Heart right ventricle (tissue), 16 donors: ENCODE data around the gene DLG5. TPM values are rescaled to one million over a fixed set of nuclear protein-coding genes. Genes with fewer than 3 reads are reported as not detected.

Experiments used
- ATAC-seq, 8 donors: fragments of 200-7000 bp; cut with Tn5 transposase; one replicate each; pipeline ENCODE4 v1.9.1; 2020; ENCODE audit warnings: mild to moderate bottlenecking in 8 of 8, moderate library complexity in 8 of 8, moderate number of reproducible peaks in 1 of 8
- DNase-seq, 2 donors: peaks; one replicate each; pipeline ENCODE4 v3.0.0-alpha.2; 2020
- H3K27ac ChIP-seq, 10 donors: fragments of 200-600 bp; sonication (generic) in 2 of 10; one replicate each; pipeline versions ENCODE4 v1.5.0 to v1.8.0; 2020 to 2022; ENCODE audit warnings: mild to moderate bottlenecking in 3 of 10
- H3K27me3 ChIP-seq, 7 donors: fragments of 200-600 bp; one replicate each; pipeline ENCODE4 v1.8.0; 2021 to 2022; ENCODE audit warnings: mild to moderate bottlenecking in 2 of 7
- H3K36me3 ChIP-seq, 9 donors: fragments of 200-600 bp; sonication (generic) in 1 of 9; one replicate each; pipeline versions ENCODE4 v1.5.0 to v1.8.0; 2020 to 2022; ENCODE audit warnings: mild to moderate bottlenecking in 2 of 9
- H3K4me1 ChIP-seq, 9 donors: fragments of 200-600 bp; sonication (generic) in 1 of 9; one replicate each; pipeline versions ENCODE4 v1.5.0 to v1.8.0; 2020 to 2022; ENCODE audit warnings: mild to moderate bottlenecking in 4 of 9
- H3K4me3 ChIP-seq, 10 donors: fragments of 200-600 bp; sonication (generic) in 2 of 10; one replicate each; pipeline versions ENCODE4 v1.5.0 to v1.8.0; 2020 to 2022; ENCODE audit warnings: mild to moderate bottlenecking in 7 of 10, moderate library complexity in 2 of 10
- H3K9me3 ChIP-seq, 11 donors: fragments of 200-600 bp in 10 of 11; sonication (generic) in 2 of 11; one replicate each; pipeline versions ENCODE4 v1.5.0 to v1.8.0; 2013 to 2022; ENCODE audit warnings: mild to moderate bottlenecking in 2 of 11, control low read depth in 1 of 11, moderate library complexity in 1 of 11
- CTCF ChIP-seq, 9 donors: fragments of 200-600 bp; sonication (generic) in 2 of 9; IDR thresholded peaks; one replicate each; pipeline versions ENCODE4 v1.5.0 to v1.8.0; 2021 to 2022; ENCODE audit warnings: antibody characterized with exemption in 9 of 9, mild to moderate bottlenecking in 5 of 9, moderate library complexity in 1 of 9
- WGBS, 2 donors: extraction: QIAGEN DNeasy Blood & Tissue Kit; methylation state at CpG; one replicate each; pipeline ENCODE4 v1.1.7; 2013; ENCODE audit warnings: inconsistent platforms in 1 of 2; 5-methylcytosine and 5-hydroxymethylcytosine counted together
- intact Hi-C, 10 donors: fragments of 100-400 bp; cut with DNase I; formaldehyde crosslinking; loops; one replicate each; pipeline versions ENCODE4 v1.11.1 to v1.14.2; 2022
- polyA plus RNA-seq, 2 donors: library from polyadenylated mRNA; stranded (reverse); fragments of 200-250 nt; gene quantifications; one replicate each; pipeline ENCODE4 v1.2.3, GENCODE V29; 2013
- total RNA-seq, 10 donors: library from RNA; stranded (reverse); fragmentation: NEBNext Ultra II Directional in 3 of 10; extraction: Animal tissue kit (Norgen Biotek cat#: 25700) in 3 of 10; gene quantifications; one replicate each; pipeline versions ENCODE4 v1.2.1 to v1.2.4, GENCODE V29; 2021 to 2023
- donor health status: Arrhythmogenic right ventricular cardiomyopathy.
- donor health status: ischemic (EF 13 %, LVEDD 7.1; RV severe dilation, severe dysfunction).
- donor health status: healthy with polysubstance abuse.
- donor health status: DM: no; HTN: yes; CAD: no.
- donor health status: DM: no; HTN: no; CAD: no.
- donor health status: ischemic (EF 25% LVEDD 6.9; RV normal size, moderate dysfunction).
- donor health status: ischemic (EF 25% LVEDD 5.7; RV mildly dilated, moderate dysfunction).
- donor health status: healthy.
- donor health status: DM: yes; HTN: yes; CAD: no.
- donor health status: Ischemic cardiomyopathy.
- donor health status: ischemic (EF 35%, LVEDD 5.7; RV mildly dilated, moderate dysfunction).
- donor health status: nonischemic (EF 11% LVEDD 7.7; RV severe dilation, severe dysfunction).
- donor health status: DM: yes; HTN: yes; CAD: no.
- donor health status: PGD.
- donor health status: ischemic (EF 29% LVEDD 5.4; RV normal size, mild dysfunction).
- donor health status: nonischemic (EF 23%, LVEDD 6.1; RV moderate dilation, normal function).

The DLG5 gene
- total and polyA plus RNA-seq, 12 donors, result 5.0 to 14.1 (median 10.8) TPM

GRCh38 chr10:77832238-77832637, 94.3 kb downstream of the DLG5 start:
- peak in 2 of 8 donors; percentile 26 to 54 for ATAC-seq
- WGBS, 2 donors, result 77 to 89% methylated on average over 2 of the region's 2 CpGs
- Histone ChIP-seq H3K4me3 (no peak overlapping the region), H3K27ac (no peak overlapping the region), H3K4me1 (peaks cover 0 to 23% (median 15%) of the 10 kb centered on the region in 9 donors), H3K9me3 (no peaks in the 10 kb centered on the region), H3K36me3 (peaks cover 0 to 80% (median 29%) of the 10 kb centered on the region in 9 donors), H3K27me3 (no peaks in the 10 kb centered on the region)
- TF ChIP-seq CTCF (IDR thresholded peaks at IDR 0.05), result no peak
- DNase-seq, result no peak
- intact Hi-C loops, result no loop called here

- WGBS, 2 donors, result 90 to 92% methylated on average over 10 of the region's 10 CpGs
- no peaks in the 10 kb centered on the region for H3K9me3 ChIP-seq
- DNase-seq, result no peak
- H3K4me1 ChIP-seq, result no peaks in the 10 kb centered on the region
- H3K36me3 ChIP-seq, result peaks cover 0 to 95% (median 29%) of the 10 kb centered on the region in 9 donors
- H3K27me3 ChIP-seq, result no peaks in the 10 kb centered on the region
- intact Hi-C loops, result no loop called here
- TF ChIP-seq CTCF (IDR thresholded peaks at IDR 0.05), result no peak
- no peak for ATAC-seq
- no peak overlapping the region for H3K27ac ChIP-seq
- no peak overlapping the region for H3K4me3 ChIP-seq
Measured at GRCh38 chr10:77829356-77829755, 97.2 kb downstream of the DLG5 start.

GRCh38 chr10:77828377-77828776, 98.2 kb downstream of the DLG5 start:
- Histone ChIP-seq H3K4me3 (no peak overlapping the region), H3K4me1 (no peaks in the 10 kb centered on the region), H3K9me3 (no peaks in the 10 kb centered on the region), H3K36me3 (peaks cover 0 to 95% (median 20%) of the 10 kb centered on the region in 9 donors), H3K27me3 (no peaks in the 10 kb centered on the region), H3K27ac (no peak overlapping the region)
- no peak for TF ChIP-seq CTCF (IDR thresholded peaks at IDR 0.05)
- intact Hi-C loops, result no loop called here
- WGBS, 2 donors, result 92 to 96% methylated on average over 6 of the region's 6 CpGs
- ATAC-seq, result no peak
- no peak for DNase-seq

- no peak overlapping the region for H3K27ac ChIP-seq
- H3K36me3 ChIP-seq, result peaks cover 0 to 92% (median 13%) of the 10 kb centered on the region in 9 donors
- WGBS, 2 donors, result 88 to 95% methylated on average over 9 of the region's 9 CpGs
- no peaks in the 10 kb centered on the region for H3K4me1 ChIP-seq
- no peak for TF ChIP-seq CTCF (IDR thresholded peaks at IDR 0.05)
- no peaks in the 10 kb centered on the region for H3K27me3 ChIP-seq
- no peak for DNase-seq
- no peaks in the 10 kb centered on the region for H3K9me3 ChIP-seq
- intact Hi-C loops, result no loop called here
- H3K4me3 ChIP-seq, result no peak overlapping the region
- no peak for ATAC-seq
Measured at GRCh38 chr10:77827366-77827765, 99.2 kb downstream of the DLG5 start.
